GM03348 (cell line): ENCODE data around the gene RBM5.

Experiments
- DNase-seq: peaks from one replicate; pipeline ENCODE4 v3.0.0; 2012; ENCODE audit warnings: low spot score

RBM5 gene

GRCh38 chr3:50162034-50162883, 73.5 kb downstream of the RBM5 start:
- DNase-seq, result no peak

- DNase-seq, result peak; percentile 94
Observed at GRCh38 chr3:50163572-50164455, 75.1 kb downstream of the RBM5 start.

GRCh38 chr3:50164481-50164880, 75.8 kb downstream of the RBM5 start:
- no peak for DNase-seq

- peak; percentile 86 for DNase-seq
Observed at GRCh38 chr3:50164984-50165909, 76.5 kb downstream of the RBM5 start.

- peak; percentile 47 for DNase-seq
Observed at GRCh38 chr3:50165910-50166538, 77.3 kb downstream of the RBM5 start.

- DNase-seq, result no peak
Observed at GRCh38 chr3:50166620-50167019, 77.9 kb downstream of the RBM5 start.

GRCh38 chr3:50167069-50167840, 78.5 kb downstream of the RBM5 start:
- DNase-seq, result no peak

GRCh38 chr3:50167841-50168209, 79.1 kb downstream of the RBM5 start:
- no peak for DNase-seq

- no peak for DNase-seq
Observed at GRCh38 chr3:50168388-50168787, 79.7 kb downstream of the RBM5 start.
